ENCODE measurements around the gene CD52. TPM values are rescaled to one million over a fixed set of nuclear protein-coding genes. Genes with fewer than 3 reads are reported as not detected.

Gene CD52, protein sequence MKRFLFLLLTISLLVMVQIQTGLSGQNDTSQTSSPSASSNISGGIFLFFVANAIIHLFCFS
- not detected for total RNA-seq

DNA sequence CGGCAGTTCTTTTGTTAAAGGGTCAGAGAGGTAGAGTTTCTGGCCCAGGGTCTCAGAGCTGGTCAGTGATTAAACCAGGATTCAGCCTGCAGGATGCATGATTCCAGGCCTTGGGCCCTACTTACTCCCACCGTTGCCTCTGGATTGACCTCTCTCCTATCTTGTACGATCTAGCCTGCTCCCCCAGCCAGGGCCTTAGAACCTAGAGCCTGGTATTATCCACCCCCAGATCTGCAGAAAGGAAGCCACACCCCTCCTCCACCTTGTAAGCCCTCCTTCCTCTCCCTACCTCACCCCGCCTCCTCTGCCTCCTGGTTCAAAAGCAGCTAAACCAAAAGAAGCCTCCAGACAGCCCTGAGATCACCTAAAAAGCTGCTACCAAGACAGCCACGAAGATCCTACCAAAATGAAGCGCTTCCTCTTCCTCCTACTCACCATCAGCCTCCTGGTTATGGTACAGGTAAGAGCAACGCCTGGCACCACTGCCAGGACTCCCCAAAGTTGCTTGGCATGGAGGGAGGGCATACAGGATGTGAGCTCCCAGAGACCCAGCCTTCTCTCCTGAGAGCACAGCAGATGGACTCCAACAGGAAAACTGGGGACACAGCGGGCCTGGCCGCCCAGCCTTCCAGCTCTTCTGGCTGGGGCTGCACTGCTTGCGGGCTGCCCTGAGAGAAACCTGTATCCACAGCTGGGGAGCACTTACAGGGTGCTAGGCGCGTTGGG lies at the start of gene CD52:
CD52 (plus strand) TSS at position 347 of the 726 bp plus-strand sequence; CDS start at position 407, 60 bp downstream.

DNA sequence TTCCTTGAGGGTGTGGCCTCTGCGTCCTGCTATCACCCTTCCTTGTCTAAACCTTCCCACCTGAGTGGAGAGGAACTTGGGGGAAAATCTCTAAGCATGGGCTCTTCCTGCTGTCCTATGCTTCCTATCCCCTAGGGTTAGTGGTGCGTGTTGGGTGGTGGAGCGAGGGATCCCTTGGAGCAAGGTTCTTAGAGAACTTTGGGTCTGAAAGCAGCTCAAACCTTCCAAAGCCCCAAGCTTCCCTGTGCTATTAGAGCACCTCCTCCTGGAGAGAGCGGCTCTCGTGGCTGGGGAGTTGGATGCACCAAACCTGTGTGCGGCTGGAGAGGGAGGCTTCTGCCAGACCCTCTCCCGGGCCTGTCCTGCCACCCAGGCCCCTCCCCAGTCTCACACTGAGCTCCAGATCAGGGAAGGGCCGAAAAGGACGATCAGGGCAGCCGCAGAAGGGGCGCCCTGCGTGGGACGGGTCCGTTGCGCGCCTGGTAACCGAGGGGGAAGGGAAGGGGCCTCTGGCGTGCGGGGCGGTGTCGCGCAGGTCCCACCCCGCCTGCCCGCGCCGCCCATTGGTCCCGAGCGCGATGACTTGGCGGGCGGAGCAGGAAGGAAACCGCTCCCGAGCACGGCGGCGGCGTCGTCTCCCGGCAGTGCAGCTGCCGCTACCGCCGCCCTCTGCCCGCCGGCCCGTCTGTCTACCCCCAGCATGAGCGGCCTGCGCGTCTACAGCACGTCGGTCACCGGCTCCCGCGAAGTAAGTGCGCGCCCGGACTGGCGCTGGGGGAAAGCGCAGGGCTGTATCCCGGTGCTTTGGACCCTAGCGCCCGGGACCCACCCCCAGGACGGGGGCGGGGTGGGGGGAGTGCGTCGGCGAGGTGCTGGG lies 38.1 kb upstream of the CD52 start, which contains the start of gene SH3BGRL3:
SH3BGRL3 (plus strand) TSS at position 631 of the 877 bp plus-strand sequence; CDS start at position 701, 70 bp downstream.

DNA sequence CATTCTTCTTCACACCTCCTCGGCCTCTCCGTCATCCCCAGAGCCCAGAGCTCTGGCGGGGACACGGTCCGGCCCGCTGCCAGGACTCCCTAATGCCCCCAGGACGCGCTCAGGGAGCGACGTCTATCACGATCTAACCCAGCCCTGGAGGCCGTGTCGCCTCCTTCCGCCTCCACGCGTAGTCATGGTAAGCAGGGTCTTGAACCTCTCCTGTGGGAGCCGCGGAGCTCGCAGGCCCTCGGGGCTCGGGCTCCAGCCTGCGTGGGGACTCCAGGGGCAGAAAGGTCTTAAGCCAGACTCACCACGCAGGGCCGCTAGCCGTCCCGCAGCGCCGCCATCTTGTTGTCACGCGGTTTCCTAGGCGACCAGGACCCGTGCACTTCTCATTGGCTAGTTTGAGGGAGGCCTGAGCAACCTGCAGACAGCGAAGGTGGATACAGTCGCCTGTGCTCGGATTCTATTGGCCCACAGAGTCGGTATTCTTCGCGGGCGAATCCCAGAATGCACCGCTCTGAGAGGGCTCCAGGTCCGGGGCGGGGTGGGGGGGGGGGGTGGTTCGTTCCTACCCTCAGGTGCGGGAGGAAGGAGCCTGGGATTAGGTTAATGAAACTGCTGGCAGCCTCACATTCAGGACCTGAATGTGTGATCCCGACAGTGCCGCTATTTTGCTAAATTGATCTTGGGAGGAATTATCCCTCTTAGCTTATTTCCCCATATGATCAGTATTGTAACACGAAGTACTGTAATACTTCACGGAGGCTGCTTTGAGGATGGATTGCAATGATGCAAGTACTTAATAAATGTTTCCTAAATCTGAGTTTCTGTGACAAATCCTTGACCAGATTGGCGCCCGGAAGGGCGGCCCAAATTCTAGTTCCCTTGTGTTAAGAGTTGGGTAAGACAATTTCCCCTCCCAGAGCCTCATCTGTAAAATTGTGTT lies 11.2 kb upstream of the CD52 start, which contains the start of gene UBXN11:
UBXN11 (minus strand) TSS at position 347 of the 940 bp plus-strand sequence. CDS start 3,753 bp downstream, outside the sequence.

GRCh38 chr1:26353976-26354820 lies 36.4 kb downstream of the CD52 start, which contains the start of gene CRYBG2:
CRYBG2 (minus strand) TSS chr1:26354130; CDS start chr1:26346657, 7,473 bp downstream.

Other genes with a start within 250 kb of the CD52 start
- 59.1 TPM for gene PDIK1L, start 206.1 kb upstream of the CD52 start, total RNA-seq
- gene FAM110D, start 158.9 kb upstream of the CD52 start, total RNA-seq = 0.92 TPM
- not detected for gene C1orf232, start 149.0 kb upstream of the CD52 start, total RNA-seq
- gene ZNF593, start 148.1 kb upstream of the CD52 start, total RNA-seq = 10.8 TPM
- gene ZNF593OS, start 146.1 kb upstream of the CD52 start, total RNA-seq = not detected
- 1.4 TPM for gene CNKSR1, start 140.5 kb upstream of the CD52 start, total RNA-seq
- not detected for gene CATSPER4, start 127.4 kb upstream of the CD52 start, total RNA-seq
- gene CEP85, start 83.8 kb upstream of the CD52 start, total RNA-seq = 16.1 TPM
- gene SH3BGRL3, start 37.9 kb upstream of the CD52 start, total RNA-seq = 19.8 TPM
- gene UBXN11, start 11.3 kb upstream of the CD52 start, total RNA-seq = 9.9 TPM
- 1.4 TPM for gene CRYBG2, start 36.2 kb downstream of the CD52 start, total RNA-seq
- not detected for gene ZNF683, start 54.8 kb downstream of the CD52 start, total RNA-seq
- not detected for gene LIN28A, start 92.9 kb downstream of the CD52 start, total RNA-seq
- gene DHDDS, start 114.4 kb downstream of the CD52 start, total RNA-seq = 31.6 TPM
- 309 TPM for gene HMGN2, start 154.5 kb downstream of the CD52 start, total RNA-seq
- 11.3 TPM for gene RPS6KA1, start 211.8 kb downstream of the CD52 start, total RNA-seq